Fibroblast of lung (primary cell): Measurements from ENCODE around the gene SCAF4.

Source experiments
- EZH2 ChIP-seq: IDR thresholded peaks from 2 replicates; pipeline ENCODE4 v1.5.1; 2012; ENCODE audit warnings: low read length, control low read depth, mild to moderate bottlenecking; ENCODE audit errors: missing control alignments
- TF ChIP-seq, protein P1 (sequence below), 2 donors: IDR thresholded peaks in 1 of 2; conservative IDR thresholded peaks in 1 of 2; 1 replicate in 1 of 2; 2 replicates in 1 of 2; pipeline ENCODE4 v1.5.1; 2011 to 2012; ENCODE audit warnings: low read length in 2 of 2, control low read depth in 1 of 2, inconsistent platforms in 1 of 2, low read depth in 1 of 2, mild to moderate bottlenecking in 1 of 2

DNA sequence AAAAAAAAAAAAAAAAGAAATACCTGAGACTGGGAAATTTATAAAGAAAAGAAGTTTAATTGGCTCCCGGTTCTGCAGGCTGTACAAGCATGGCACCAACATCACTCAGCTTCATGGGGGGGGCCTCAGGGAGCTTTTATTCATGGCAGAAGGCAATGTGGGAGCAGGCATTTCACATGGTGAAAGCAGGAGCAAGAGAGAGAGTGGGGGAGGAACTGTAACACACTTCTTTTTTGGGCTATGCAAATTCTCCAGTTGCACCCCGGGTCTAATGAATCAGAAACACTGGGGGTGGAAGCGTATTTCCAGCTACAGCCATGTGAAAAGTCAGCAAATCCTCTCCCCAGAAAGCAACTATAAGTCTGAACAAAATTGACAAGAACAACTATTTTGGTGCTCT is 84.3 kb downstream of the SCAF4 start:
- TF ChIP-seq, protein P1, sequence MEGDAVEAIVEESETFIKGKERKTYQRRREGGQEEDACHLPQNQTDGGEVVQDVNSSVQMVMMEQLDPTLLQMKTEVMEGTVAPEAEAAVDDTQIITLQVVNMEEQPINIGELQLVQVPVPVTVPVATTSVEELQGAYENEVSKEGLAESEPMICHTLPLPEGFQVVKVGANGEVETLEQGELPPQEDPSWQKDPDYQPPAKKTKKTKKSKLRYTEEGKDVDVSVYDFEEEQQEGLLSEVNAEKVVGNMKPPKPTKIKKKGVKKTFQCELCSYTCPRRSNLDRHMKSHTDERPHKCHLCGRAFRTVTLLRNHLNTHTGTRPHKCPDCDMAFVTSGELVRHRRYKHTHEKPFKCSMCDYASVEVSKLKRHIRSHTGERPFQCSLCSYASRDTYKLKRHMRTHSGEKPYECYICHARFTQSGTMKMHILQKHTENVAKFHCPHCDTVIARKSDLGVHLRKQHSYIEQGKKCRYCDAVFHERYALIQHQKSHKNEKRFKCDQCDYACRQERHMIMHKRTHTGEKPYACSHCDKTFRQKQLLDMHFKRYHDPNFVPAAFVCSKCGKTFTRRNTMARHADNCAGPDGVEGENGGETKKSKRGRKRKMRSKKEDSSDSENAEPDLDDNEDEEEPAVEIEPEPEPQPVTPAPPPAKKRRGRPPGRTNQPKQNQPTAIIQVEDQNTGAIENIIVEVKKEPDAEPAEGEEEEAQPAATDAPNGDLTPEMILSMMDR (conservative IDR thresholded peaks at IDR 0.05 in 1 of 2, IDR thresholded peaks at IDR 0.05 in 1 of 2; ENCODE audit: low read depth in 1 of 2, low read length in 2 of 2) = no peak
- no peak for TF ChIP-seq EZH2
